Measurements from ENCODE around the gene SYNE2.
"Not testable (repeated sequence)": the region's sequence is repeated elsewhere in the genome, so short reads cannot be mapped to it uniquely, and the experiment has no call there.

The SYNE2 gene

DNA sequence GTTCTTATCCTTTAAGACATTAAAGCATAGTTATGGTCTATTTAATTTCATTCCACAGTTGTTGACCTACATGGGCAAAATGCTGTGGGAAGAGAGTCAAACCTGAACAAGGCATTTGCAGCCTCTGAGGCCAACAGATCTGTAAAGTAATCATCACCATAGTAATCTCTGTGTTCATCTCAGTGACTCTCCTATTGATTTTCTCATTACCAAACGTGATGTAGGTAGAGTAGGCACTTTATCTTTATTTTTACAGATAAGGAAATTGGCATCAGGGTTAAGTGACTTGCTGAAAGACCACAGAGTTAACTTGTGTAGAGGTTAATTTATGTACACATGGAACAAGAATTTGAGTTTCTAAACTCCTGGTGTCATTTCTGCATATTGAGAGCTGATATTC, 238.4 kb downstream of the SYNE2 start:
- no peak for DNase-seq

DNA sequence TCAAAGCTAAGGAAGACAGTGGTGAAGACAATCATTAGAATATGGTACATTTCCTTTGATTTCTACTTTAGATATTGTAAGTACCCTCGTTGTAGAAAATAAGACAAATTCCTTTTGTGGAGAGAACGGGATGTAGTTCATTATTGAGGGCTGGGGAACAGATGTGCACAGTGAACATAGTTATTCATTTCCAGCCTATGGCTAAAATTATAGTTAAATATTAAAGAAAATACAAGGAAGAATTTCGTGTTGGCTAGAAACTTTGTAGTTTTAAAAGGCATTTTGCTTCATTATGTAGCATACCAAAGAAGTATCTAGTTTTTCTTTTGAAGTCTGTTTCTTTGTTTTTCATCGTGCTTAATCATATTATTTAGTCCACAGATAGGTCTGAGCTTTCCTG, 239.5 kb downstream of the SYNE2 start:
- no peak for DNase-seq

DNA sequence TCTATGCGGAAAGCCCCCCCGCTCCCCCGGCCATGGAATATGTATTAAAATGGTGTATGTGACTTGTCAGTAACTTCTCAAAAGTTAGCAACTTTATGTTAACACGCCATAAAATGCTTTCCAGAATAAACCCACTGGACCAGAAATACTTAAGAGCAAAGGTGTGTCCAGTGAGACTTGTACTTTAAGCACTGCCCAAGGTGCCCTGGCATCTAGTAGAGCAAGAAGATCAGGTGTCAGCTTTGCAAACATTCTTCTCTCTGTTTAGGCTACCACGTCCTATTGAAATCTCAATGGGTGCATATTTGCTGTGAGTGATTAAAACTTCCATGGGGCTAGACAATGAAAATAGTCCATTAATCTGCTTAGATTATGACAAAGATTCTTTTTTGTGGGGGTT, 240.1 kb downstream of the SYNE2 start:
- DNase-seq = no peak

DNA sequence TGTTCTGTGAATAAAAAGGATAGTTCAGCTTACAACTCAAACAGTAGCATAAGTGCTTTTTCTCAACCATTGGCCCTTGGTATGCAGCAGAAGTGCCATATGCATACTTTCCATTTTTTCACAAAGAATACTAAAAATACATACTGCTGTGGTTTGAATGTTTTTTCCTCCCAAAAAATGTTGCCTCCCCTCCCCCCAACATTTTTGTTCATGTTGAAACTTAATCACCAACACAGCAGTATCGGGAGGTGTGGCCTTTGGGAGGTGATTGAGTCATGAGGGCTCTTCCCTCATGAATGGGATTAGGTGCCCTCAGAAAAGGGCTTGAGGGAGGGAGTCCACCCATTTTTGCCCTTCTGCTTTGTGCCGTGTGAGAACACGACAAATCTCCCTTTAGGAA, 242.8 kb downstream of the SYNE2 start:
- no peak for DNase-seq

DNA sequence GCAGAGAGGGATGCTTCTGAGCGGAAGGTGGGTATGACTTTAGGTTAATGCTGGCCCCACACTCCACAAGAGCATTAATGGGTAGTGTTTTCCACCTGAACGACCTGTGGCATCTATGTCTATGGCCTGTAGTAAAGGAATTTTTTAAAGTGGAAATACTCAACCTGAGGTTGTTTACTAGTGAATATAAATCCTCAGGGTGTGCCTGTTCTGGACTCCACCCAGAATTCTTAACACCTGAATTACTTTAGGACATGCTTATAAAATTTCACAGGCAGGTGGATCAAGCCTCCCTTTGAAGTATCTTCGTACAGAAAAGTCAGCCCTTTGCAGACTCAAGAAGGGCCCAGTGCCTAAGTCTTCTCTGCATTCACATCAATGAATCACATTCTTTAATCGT, 245.3 kb downstream of the SYNE2 start:
- no peak for DNase-seq

DNA sequence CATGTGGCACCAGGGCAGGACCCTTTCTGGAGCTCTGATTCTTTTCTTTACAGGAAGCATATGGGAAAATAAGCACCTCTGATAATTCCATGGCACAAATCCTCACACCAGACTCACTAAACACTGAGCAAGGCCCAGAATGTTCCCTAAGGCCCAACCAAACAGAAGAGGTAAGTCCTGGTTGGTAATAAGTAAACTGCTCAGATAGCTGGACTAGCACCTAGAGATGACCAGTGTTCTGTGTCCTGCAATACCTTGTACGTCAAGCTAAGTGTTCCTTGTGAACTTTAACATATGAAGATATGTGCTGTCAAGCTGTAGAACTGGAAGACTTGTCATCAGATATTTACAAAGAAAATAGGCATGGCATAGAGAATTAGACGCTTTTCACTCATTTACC, 254.6 kb downstream of the SYNE2 start:
- no peak for DNase-seq

DNA sequence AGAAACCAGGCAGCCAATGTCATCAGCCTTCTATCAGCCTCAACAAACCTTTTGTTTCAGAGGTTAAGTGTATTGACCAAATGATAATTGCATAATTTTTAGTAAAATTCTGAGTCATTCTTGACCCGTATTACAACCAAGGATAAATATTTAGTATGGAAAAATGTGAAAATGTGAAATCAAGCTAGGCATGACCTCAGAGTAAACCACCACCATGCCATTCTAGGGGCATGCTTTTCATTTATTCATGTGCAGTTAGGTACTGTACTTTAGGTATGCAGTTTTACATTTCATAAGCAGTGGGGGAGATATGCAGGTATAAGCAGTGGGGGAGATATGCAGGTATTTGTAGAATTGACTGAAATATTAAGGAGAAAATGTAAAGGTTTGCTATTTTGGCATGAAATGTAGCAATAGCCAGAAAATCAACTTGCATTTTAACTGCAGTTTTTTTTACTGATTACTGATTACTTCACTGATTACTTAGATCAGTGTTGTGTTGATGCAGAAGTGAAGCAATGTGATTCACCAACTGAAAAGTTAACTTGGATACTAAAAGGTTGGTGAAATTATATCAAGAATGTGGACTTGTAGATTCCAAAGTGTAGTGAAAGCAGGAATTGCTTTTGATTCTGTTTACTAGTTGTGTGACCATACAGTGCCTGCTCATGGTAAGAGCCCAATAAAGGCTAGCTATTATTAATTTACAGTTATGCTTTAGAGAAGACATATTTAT, 257.2 kb downstream of the SYNE2 start:
- DNase-seq = no peak

DNA sequence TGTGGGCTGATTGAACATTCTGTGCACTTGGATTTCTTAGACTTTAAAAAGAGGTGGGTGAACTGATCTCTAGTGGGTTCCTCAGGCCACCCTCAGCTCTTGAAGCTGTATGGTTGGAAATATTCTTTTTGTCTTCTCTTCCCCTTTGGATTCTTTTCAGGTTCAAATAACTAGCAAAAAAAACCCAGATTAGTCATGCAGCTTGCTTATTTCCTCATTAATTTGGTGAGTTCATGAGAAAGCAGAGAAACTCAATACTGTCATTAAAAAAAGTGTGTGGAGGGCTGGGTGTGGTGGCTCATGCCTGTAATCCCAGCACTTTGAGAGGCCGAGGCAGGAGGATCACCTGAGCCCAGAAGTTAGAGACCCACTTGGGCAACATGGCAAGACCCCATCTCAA, 258.0 kb downstream of the SYNE2 start:
- no peak for DNase-seq

DNA sequence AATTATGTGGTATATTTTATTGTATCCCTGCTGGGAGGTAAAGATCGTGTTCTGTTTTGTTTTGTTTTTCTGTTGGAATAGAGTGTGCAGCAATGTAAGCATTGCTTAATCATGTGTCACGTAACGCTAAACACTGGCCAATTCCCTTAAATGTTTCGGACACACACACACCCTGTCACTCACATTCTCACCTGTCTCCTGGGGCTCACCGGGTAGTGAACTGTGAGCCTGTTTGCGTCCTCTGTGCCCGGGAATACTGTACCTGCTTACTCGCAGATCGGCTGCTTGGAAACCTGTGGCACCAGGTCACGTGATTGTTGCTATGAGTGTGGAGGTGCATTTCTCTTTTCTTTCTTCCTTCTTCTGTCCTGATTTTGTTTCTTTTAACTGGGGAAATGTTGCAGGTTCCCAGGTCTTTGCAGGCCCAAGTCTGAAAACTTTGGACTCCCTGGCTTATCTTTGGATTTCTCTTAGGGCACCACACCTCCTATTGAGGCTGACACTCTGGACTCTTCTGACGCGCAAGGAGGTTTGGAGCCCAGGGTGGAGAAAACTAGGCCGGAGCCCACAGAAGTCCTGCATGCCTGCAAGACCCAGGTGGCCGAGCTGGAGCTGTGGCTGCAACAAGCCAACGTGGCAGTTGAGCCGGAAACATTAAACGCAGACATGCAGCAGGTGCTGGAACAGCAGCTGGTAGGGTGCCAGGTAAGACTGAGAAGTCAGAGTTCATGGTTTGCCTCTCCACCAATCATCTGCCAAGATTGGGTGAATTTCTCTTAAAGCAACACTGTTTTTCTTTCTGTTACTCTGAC, 260.3 kb downstream of the SYNE2 start:
- no peak for DNase-seq

DNA sequence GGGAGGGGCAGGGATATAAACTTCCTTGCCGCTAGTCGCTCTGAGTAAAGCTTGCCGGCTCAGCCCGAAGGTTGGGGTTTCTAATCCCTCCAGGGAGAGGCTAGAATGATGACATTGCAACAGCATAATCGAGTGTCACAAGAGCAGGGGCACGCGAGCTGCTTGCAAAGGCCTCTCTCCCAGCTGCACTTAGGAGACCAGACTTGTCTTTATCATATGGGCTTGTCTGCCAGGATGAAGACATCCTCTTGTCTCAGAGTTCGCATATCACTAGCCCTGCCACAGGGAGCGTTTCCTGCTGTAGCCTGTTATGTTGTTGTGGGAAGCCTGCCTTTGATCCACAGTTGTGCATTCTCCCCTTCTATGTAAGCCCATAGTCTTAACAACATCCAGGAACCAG, 261.4 kb downstream of the SYNE2 start:
- DNase-seq = no peak

DNA sequence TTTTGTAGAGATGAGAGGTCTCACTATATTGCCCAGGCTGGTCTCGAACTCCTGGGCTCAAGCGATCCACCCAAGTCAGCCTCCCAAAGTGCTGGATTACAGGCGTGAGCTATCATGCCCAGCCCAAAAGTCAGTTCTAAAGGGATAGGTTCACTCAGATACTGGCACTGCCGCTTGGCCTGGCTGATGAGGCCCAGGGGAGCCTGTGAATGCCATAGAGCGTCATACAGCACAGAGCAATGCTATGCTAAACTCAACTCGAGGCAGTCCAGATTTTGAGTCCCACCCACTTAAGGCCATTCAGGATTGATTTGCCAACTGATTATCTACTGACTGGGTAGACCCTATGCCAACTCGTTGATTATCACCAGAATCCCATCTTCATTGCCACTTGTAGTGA, 262.0 kb downstream of the SYNE2 start:
- DNase-seq = no peak

DNA sequence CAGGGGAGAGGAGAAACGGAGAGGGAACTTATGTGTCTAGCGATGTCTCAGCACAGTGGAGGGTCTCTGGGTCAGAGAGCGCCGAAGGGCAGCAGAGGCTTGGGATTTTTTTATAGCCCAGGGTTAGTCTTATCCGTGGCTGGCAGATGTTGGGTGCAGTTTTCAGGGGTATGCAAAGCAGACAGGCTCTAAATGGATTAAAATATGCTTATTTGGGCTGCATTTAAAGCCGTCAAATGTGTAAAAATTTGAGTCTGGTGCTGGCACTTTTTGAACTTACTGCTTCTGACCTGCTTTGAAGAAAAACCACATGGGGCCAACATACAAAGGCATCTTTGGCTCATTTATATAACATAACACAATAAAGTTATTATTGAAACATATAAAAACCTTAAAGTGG, 262.6 kb downstream of the SYNE2 start:
- no peak for DNase-seq

DNA sequence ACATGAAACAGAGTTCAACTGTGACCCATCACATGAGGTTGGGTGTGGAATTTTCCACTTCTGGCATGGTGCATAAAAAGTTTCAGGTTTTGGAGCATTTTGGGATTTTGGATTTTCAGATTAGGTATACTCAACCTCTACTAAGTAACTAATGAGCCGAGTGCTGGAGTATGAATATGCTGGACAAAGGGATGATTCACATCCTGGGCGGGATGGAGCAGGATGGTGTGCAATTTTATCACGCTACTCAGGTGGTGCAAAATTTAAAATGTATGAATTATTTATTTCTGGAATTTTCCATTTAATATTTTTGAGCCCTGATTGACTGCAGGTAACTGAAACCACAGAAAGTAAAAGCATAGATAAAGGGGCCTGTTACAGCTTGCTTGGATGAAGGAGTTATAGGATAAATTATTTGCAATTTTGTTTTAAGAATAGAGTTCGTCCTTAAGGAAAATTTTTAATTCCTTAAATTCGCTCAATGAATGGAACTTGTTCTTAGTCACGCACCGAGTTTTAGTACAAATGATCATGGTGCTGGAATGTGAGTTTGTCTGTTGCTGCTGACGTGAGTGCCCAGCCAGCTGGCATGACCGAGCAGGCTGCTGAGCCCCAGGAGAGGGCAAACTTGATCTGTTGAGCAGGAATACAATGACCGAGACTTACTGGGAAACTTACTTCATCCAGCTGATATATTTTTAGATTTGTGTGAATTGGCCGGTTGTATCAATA, 265.0 kb downstream of the SYNE2 start:
- DNase-seq = no peak

DNA sequence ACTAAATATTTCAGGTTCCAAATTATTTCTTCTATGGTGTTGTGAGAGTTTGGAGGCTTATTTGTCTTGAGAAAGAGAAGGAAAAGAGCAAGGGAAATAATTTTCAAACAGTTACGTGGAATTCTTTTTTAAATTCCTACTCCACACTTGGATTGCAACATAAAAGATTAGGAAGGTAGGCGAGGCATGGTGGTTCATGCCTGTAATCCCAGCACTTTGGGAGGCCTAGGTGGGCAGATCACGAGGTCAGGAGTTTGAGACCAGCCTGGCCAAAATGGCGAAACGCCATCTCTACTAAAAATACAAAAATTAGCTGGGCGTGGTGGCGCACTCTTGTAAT, 265.6 kb downstream of the SYNE2 start:
- DNase-seq = not testable (repeated sequence)

DNA sequence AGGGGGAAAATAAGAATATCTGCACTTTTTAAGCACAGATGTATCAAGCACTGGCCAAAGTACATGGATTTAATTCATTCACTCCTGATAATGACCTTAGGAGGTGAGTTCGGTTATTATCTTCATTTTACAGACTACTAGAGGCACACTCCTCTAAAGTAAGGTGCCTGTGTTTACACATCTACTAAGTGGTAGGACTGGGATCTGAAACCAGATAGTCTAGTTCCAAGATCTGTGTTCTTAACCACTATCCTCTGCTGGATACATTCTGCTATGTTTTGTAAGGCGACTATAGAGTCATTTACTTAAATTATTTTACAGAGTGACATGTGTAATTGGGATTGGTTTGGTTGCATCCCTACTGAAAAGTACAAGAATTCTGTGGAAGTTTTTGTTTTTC, 266.1 kb downstream of the SYNE2 start:
- DNase-seq = no peak

DNA sequence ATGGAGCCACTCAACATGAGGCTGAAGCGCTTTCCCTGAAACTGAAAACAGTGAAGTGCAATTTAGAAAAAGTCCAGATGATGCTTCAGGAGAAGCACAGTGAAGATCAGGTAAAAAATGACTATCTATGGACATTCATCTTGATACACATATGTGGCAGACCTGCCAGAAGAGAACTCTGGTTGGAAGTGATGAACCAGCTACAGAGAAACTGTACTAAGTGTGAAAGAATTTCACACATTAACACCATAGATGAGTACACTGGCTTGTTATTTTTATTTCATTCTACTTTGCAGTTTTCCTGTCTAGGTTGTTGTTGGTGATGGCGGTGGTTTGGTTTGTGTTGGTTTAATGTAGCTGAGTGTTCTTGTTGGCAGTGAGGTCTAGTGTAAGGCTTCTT, 266.7 kb downstream of the SYNE2 start:
- DNase-seq = no peak

DNA sequence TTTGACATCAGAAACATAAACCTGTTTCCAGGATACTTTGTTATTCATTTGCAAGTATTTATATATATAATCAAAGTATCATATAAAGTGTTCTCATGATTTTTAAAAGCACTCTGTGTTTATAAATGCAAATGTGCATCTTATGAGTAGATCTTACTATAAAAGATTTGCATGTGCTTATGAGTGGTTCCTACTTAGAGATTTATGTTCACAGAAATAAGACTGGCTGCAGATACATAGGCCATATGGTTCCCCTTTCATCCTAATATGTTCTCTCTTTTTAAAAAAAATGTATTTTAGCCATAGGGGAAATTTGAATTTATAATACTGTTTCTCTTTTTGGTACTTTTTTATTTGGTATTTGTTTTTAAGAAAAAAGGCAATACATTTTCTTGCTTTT, 267.2 kb downstream of the SYNE2 start:
- DNase-seq = no peak

DNA sequence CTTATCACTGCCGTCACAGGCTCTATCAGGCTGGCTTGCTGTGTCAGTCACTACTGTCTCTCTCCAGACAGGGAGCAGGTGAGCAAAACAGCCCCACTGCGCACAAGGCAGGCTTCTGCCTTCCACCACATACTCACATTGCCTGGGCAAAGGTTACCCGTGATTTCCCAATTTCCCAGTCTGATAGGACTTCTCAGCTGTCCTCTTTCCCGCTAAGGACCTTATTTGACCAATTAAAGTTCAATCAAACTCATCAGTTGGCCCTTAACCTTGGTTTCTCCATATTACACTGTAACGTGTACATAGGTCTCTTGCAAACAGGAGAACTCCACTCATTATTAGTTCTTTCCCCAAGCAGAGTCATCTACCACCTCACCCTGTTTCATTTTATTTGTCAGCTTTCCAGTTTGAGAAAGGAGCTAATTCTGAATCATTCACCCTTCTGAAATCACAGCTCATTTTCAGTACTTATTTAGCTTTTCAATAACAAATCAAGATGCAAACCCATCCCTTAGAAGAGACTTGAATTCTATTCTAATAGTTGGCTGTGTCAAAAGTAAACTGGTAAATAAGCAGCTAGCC, 270.5 kb downstream of the SYNE2 start:
- DNase-seq = no peak

DNA sequence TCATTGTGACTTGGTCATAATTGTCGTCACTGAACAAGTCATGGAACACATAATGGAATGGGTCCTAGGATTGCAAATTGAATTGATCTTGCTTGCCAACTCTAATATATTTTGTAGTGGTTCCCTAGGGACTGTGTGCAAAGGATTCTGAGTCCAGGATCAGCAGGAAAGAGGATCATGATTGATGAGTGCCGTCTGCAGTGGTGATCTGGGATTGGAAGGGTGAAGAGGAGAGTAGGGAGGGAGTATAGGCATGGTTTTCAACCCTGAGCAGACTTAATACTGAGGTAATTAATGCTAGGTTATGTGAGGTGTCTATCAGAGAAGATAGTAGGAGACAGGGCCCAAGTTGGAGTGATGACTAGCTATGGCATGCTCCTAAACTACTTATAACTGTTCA, 272.5 kb downstream of the SYNE2 start:
- no peak for DNase-seq

DNA sequence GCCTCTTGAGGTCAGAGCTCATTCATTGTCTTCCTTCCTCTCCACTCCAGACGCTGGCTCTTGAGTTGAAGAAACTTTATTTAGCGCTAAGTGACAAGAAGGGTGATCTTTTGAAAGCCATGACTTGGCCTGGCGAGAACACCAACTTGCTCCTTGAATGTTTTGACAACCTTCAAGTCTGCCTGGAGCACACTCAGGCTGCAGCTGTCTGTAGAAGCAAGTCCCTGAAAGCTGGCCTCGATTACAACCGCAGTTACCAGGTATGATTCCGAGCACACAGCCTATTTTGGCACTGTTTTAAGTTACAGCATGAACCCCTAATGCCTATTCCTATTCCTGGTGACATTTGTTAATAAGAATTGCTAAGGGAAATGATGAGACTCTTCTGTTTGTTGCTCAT, 273.7 kb downstream of the SYNE2 start:
- no peak for DNase-seq

DNA sequence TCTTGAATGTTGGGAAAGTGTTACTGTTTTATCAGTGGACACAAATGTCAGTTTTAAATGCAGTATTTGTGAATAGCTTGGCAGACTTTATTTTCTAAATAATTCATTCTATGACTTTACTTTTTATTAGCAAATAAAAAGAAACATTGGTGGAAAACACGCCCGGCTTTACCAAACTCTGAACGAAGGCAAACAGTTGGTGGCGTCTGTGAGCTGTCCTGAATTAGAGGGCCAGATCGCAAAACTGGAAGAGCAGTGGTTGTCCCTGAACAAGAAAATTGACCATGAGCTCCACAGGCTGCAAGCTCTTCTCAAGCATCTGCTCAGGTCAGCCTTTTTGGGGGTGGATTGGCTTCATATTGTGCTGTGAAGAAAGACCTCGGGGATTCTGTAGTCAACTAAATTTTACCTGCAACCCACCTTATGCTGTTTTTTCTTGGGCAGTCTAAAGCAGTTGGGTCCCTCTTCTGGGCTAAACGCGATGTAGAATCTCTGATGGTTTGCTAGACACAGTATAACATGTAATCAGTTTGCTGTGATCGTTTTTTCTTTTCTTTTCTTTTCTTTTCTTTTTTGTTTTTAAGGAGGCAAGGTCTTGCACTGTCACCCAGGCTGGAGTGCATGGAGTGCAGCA, 285.0 kb downstream of the SYNE2 start:
- no peak for DNase-seq

DNA sequence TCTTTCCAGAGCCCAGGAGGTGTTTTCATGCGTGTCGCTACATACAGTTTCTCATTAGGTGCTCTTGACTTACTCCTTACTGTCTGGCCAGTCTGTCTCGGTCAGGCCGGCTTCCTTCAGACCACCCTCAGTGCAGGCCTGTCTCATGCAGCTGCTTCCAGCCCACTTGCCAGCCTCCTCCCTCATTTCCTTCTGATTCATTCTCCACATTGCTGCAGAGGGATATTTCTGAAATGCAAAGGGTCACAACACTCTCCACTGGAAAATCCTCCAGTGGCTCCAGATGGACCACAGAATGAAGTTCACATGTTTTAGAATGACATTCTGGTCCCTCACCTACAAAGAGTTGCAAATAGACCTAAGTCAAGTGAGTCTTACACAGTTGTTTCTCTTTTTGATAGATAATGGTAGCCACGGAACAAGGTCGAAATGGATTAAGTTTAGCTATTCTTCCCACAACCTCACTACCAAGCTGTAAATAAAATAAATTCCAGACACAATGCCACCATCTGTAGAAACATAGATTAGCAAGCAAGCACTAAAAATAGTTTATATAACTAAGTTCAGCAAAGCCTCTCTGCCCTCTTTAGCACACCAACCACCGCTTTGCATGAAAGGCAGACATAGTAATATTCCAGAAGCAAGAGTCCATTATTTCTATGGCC, 294.5 kb downstream of the SYNE2 start:
- no peak for DNase-seq

DNA sequence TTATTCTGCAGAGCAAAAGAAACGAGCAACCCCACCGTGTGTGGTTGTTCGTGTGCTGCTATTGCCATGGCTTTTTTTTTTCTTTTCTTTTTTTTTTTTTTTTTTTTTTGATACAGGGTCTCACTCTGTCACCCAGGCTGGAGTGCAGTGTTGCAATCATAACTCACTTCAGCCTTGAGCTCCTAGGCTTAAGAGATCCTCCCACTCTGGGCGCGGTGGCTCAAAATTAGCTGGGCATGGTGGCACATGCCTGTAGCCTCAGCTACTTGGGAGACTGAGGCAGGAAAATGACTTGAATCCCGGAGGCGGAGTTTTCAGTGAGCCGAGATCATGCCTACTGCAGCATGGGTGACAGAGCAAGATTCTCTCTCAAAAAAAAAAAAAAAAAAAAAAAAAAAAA, 297.1 kb downstream of the SYNE2 start:
- DNase-seq = no peak

Data from CD4-positive, alpha-beta T cell treated with Interleukin-4 for 4 hours (primary cell).